ENCODE measurements around the gene EME1.

Gene EME1

DNA sequence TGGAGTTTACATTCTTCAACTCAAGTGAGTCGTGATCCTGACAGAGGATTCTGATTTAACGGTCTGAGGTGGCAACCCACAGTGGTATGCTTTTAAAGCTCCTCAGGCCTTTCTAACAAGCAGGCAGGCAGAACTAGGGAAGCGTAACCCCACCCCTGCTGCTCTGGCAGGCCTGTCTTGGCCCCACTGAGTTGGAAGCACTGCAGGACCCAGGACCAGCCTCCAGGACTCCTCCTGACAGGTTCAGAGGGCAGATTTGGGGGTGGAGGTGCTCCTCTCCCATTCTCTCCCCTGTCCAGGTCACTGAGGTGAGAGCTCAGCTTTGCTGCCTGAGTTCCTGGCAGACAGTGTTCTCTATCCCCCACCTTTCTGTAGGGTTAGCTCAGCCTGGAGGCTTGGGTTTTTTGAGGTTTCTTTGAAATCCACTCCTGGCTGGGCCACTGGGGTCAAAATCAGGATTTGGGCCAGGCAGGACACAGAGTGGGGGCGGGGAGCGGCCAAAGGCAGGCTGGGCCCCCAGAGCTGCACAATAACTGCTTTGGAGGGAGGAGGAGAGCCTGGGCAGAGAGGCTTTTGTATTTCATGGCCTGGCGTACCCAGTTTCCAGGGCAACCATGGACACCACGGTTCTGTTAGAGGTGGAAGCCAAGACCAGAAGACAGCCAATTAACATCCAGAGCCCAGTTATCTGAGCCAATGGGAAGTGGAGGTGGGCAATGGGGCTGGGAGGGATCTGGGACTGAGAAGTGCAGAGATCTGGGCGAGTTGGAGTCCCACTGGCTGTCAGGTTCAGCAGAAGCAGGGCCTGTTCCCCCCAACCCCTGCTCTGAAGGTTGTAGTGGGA, 9.6 kb upstream of the EME1 start:
- no peak for DNase-seq (ENCODE audit: low read depth in 2 of 2)

DNA sequence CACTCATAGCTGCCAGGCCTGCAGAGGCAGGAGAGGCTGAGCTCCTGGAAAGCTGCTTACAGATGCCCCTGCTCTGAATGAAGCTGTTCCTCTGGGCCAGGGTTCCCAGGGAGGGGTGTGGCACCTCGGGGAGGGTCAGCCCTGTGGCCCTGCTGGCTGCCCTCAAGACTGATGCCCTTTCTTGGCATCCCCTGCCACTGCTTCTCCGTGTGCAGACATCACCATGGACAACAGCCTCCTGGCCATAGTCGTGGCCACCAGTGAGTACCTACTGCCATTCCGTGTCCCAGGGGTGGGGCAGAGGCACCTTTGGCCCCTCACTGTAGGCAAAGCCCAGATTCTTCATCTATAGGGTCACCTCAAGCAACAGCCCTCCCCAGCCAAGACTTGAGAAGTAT, 9.0 kb upstream of the EME1 start:
- no peak for DNase-seq (ENCODE audit: low read depth in 2 of 2)

DNA sequence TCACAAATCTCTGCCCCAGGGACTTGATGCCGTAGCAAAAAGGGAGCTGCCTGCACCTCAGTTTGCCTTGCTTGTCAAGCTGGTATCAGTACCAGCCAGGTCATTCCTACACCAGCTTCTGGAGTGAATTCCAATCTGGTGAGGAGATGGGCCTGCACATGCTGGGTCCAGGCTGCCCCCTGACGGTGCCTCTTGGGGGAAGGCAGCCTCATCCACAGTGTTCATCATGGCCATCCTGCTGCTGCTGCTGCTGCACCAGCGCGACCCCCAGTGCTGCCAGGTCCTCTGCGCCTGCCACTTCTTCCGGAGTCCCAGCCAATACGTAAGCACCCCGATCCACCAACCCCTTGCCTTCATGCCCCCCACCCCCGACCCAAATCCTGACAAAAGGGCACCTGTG, 8.3 kb upstream of the EME1 start:
- DNase-seq (ENCODE audit: low read depth in 2 of 2): no peak

DNA sequence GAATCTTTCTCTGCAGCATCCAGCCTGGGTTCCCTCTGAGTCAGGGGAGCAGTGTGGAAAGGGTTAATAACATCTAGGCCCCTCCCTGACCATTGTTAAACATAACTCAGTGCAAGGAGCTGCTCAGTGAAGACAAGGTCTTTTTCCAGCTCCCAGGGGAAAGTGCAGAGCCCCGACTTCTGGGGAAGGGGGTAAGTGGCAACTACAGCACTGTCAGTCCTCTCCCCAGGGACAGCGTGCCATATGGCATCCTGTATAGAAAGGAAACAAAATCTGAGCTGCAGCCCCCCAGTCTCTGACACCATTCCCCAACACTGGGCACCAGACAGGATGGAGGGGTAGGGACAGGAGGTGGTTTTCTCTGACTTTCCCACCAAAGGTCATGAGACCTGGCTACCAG, 7.9 kb upstream of the EME1 start:
- no peak for DNase-seq (ENCODE audit: low read depth in 2 of 2)

DNA sequence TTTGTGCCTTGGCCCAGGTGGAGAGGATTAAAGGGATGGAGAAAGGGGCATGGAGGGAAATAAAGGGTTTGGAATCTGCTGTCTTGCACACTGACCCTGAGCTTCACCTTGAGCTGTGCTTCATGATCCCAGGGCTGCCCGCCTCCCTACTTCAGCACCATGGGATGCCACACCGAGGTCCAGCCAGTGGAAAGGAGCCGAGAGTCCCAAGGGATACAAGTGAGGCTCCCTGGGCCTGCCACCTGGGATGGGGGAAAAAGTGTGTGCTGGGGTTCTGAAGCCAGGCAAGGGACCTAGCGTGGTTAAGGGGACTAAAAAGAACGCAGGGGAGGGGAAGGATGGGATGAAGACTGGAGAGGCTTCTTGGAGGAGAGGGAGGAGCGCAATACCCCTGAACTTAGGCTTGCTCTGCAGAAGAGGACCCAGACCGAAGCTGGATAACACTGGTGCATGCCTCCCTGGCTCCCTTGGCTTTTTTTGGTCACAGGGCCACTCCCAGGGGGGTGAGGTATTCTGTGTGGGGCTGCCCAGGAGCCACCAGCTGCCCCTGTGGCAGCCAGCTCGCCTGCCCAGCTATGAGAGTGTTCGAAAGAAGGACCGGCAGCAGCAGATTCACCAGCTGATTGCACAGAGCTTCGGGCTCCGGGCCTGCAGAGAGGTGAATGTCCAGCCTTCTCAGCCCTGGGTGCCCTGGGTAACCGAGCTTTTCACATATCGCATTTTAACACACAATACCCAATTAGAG, 7.2 kb upstream of the EME1 start:
- no peak for DNase-seq (ENCODE audit: low read depth in 2 of 2)

DNA sequence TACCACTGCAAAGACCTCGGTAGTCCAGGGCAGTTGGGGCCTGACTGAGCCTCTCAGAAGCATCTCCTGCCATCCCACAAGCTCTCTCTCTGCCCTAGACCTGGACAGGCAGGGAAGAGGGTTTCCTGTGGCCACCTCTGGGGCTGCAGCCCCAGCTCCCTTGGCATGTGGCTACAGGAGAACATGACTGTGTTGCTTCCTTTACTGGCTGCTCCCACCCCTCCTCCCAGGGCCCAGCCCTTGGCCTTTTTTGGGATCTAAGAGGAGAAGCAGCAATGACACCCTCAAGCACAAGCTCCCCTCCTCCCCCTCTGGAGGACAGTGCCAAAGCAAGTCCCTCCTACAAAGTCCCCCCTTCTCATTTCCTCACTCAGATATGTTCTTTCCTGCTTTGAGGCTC, 5.6 kb upstream of the EME1 start:
- no peak for DNase-seq (ENCODE audit: low read depth in 2 of 2)

DNA sequence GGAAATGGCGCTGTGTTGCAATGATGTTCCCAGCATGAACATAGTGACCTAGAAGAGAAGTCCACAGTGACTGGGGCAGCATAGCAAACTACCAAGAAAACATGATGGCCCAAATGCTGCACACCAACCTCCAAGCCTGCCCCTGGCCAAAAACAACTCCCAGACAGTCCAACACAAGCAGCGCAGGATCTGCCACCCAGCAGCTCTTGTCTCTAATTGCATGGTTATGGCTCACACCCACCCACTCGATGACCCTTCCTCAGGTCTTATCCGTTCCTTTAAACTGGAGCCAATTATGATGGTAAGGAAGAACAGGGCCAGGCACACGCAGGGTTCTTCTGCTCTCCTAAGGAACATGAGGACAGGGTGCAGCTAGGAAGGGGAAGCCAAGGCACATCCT, 3.0 kb upstream of the EME1 start:
- DNase-seq (ENCODE audit: low read depth in 2 of 2): no peak

DNA sequence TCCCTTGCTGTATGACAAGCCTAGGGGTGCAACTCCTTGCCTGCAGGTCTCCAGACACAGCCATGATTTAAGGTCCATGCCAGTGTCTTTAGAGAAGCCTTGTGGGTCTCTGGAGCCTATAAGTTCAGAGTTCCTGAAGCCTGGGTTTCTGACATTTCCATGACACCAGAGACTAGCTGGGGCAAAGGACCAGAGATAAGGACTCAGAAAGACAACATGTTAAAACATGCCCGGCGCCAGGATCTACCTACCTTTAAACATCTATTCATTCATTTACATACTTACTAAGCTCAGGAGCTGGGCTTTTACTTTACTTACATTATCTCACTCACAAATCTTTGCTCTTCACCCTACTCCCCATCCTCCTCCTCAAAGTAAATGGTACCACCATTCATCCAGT, 1.5 kb upstream of the EME1 start:
- DNase-seq (ENCODE audit: low read depth in 2 of 2): no peak

DNA sequence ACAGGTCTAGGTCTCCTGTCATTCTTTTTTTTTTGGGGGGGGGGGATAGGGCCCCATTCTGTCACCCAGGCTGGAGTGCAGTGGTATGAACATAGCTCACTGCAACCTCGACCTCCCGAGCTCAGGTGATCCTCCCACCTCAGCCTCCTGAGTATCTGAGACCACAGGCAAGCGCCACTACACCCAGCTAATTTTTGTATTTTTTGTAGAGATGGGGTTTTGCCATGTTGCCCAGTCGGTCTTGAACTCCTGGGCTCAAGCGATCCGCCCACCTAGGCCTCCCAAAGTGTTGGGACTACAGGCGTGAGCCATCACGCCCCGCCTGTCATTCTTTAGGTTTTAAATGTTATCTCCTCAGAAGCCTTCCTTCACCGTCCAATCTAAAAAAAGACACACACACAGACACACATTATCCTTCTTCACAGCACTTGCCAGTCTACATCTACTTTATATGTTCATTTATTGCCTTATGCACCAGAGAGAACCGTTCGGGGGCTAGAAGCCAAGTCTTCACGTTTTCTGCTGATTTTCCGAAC, 739 bp upstream of the EME1 start:
- DNase-seq (ENCODE audit: low read depth in 2 of 2): no peak

DNA sequence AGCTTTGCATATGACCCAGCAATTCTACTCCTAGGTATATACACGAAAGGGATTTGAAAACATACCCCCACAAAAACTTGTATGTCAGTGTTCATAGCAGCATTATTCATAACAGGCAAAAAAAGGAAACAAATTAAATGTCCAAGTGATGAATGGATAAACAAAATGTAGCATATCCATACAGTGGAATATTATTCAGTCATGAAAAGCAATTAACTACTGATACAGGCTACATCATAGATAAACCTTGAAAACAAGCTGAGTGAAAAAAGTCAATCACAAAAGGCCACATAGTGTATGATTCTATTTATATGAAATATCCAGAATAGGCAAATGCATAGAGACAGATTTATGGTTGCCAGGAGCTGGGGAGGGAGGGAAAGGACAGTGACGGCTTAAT, 676 bp downstream of the EME1 start:
- DNase-seq (ENCODE audit: low read depth in 2 of 2): no peak

DNA sequence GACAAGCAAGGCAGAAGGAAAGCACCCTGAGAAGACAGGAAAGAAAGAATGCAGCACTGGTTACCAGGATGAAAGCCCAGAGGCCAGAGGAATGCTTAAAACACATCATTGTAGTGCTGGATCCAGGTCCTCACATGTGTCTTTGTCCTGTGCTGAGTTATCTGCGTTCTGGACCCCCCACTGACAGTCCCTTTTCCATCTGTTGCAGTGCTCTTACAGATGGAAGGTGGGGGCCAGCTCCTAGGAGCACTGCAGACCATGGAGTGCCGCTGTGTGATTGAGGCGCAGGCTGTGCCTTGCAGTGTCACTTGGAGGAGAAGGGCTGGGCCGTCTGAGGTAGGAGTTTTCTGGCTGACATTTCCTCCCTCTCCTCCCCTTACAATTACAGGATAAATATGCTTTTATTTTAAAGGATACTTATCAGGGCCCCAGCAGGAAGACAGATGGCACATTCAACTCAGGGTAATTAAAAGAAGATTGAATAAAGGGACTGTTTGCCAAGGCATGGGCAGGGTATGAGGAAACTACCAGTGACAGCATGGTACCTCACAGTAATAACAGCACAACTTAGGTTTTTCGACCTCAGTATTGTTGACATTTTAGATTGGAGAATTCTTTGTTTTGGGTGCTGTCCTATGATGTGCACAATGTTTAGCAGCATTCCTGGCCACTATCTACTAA, 3.0 kb downstream of the EME1 start:
- no peak for DNase-seq (ENCODE audit: low read depth in 2 of 2)

DNA sequence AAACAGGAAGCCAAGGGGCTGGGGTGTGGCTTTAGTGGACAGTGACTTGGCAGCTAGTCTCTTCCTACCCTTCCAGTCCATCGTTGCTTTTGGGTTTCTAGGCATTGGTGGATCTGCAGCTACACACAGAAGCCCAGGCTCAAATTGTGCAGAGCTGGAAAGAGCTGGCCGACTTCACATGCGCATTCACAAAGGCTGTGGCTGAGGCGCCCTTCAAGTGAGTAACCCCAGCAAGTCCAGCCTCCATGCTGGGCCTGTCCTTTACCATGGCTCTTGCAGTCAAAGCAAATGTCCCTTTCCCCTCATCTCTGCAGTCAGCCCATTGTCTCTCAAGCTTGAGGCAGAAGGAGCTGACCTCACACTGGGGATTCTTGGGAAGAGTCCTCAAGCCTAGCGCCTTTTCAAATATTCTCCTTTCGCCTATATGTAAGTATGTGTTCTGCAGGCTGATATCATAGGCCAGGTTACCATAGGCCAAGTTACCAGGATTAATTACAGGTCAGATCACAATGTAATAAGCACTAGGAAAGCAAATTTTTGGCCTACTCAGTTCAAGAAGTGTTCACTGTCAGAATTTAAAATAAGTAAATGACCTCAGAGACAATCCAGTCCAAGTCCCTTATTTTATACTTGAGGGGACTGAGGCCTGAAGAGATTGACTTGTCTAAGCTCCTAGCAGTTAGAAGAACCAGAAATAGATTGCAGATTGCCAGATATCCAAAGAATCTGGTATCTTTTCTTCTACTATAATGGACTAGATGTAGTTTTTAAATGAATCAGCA, 6.5 kb downstream of the EME1 start:
- no peak for DNase-seq (ENCODE audit: low read depth in 2 of 2)

DNA sequence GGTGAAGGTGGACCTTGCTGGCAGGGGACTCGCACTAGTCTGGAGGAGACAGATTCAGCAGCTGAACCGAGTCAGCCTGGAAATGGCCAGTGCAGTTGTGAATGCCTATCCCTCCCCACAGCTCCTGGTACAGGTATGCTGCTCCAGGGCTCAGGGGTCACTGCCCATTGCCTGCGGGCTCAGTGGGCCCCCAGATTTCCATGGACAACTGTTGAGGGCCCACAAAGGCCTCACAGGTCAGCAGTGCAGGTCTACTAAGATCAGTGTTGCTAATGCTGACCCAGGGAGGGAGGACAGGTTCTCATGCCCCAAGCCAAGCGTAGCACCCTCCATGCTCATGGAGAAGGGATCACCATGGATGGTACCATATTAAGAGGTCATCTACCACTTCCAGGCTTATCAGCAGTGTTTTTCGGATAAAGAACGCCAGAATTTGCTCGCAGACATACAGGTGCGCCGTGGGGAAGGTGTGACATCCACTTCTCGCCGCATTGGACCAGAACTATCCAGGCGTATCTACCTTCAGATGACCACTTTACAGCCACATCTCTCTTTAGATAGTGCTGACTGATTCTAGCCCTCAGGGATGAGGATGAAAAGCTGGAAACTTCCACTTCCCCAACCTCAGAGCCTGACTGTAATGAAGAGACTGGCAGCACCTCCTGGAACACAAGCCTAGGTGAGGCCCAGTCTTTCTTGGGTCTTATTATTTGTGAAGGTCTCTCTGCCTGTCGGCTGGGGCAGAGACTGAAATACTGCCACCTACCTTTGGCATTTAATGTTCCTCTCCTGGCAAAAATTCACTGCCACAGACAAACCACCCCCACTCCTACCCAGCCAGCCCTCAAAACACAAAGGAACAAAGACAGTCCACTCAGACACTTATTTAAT, 7.6 kb downstream of the EME1 start:
- DNase-seq (ENCODE audit: low read depth in 2 of 2): no peak

DNA sequence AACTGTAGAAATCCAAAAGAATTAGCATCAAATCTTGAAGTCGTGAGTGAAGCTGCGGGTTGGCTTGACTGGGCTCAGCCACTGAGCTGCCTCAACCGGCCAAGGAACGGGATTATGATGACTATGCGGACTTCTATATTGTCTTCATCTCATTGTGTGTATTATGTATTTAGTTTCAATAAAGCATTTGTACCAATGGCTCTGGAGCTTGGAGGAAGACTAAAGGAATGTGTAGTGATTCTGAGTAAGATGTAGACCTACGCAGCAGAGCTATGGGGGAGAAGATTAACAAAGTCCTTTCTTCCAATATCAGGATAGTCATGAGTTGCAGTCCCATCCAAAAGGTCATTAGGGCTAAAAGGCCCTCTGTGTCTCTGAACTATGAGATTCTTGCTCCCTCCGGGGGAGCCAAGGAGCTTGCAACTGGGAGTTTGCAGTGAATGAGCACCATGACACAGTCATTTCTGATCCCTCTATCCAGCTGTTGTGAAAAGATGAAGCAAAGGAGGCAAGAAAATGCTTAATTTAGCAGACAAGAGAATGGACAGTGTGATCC, 8.3 kb downstream of the EME1 start:
- no peak for DNase-seq (ENCODE audit: low read depth in 2 of 2)

DNA sequence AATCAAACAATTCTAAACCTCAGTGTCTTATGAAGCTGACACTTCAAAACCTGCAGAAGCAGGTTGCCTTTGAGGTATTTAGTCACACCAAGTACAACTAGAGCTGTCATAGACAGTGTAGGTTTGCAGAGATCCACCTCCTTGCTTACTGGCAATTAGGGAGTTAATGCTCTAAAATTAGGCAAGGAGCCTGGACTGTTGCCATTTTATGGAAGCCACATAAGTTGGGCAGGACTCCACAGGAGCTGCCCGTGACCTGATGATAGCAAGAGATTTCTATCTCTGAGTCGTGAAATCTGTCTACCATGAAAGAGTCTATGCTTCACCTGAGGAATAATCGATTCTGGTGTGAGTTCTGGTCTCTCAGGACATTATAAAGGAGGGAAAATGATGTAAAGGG, 8.9 kb downstream of the EME1 start:
- DNase-seq (ENCODE audit: low read depth in 2 of 2): no peak

DNA sequence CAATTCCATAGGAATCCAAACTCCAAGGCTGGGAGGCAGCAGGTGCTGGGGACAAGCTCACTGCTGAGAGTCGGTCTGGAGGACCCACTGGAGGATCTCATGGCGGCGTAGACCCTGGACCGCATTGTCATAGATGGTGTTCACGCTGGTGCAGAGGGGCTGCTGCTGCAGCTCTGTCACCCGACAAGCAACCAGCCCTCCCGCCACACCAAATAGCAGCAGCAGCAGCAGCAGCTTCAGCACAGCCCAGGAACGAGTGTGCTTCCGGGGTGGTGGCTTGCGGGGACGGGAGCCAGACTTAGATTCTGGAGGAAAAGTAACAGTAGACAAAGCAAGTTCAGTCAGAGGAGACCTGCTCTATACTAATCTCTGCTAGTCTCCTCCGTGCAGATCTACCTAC, 9.9 kb downstream of the EME1 start:
- DNase-seq (ENCODE audit: low read depth in 2 of 2): no peak

DNA sequence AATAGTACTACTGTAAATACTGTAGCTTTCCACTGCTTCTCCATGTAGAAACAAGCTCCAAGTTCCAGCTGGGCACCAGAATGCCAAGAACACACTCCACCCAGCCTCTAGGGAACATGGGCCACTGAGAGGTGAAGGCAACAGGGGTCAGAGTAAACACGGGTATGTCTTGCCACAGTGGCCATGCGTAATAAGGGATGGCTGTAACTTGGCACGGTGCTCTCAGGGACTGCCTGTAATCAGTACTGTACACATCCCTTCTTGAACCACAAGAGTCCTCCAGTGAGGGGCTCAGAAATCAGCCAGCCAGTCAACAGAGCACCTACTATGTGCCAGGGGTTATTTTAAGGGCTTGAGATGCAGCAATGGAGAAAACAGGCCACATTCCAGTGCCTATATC, 13.5 kb downstream of the EME1 start:
- no peak for DNase-seq (ENCODE audit: low read depth in 2 of 2)

DNA sequence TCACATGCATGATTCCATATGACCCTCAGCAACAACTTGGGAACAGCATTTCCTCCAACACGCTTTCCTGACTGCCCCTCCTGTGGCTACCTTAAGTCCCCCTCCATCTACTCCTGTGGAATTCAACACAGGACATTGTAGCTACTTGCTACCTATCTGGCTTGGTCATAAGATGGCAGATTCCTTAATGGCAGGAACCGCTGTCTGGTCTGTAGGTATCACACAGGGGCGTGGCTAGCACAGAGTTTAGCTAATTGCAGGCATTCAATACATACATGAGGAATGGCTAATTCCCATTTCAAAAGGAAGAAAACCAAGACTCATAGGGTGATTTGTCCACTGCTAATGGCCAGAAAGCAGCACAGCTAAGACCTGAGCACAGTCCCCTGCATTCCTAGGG, 15.7 kb downstream of the EME1 start:
- DNase-seq (ENCODE audit: low read depth in 2 of 2): no peak

DNA sequence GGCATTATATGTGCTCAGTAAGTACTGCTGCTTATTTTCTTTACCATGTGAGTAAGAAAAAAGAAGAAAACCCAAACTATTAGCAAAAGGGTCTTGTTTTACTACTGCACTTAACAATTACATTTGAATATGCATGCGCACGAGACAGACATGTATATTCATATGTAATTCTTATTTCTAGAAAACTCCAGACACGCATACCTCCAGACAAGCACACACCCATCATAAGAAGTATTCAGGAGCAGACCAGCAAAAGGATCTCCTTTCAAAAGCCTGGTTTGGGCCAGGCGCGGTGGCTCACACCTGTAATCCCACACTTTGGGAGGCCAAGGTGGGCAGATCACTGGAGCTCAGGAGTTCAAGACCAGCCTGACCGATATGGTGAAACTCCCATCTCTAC, 16.5 kb downstream of the EME1 start:
- no peak for DNase-seq (ENCODE audit: low read depth in 2 of 2)

DNA sequence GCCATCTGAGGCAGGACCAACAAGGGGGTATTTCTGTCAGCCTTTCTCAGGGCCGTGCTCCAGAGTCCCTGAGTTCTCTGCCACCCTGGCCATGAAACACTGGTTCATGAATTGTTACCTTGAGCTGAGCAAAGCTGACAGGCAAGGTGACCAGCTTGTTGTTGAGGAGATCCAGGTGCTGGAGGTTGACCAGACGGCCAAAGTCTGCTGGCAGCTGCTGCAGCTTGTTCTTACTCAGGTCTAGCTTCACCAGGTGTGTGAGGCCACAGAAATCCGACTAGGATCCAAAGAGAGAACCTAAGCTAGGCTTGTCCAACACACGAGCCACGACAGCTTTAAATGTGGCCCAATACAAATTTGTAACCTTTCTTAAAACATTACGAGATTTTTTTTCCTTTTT, 19.6 kb downstream of the EME1 start:
- DNase-seq (ENCODE audit: low read depth in 2 of 2): no peak

DNA sequence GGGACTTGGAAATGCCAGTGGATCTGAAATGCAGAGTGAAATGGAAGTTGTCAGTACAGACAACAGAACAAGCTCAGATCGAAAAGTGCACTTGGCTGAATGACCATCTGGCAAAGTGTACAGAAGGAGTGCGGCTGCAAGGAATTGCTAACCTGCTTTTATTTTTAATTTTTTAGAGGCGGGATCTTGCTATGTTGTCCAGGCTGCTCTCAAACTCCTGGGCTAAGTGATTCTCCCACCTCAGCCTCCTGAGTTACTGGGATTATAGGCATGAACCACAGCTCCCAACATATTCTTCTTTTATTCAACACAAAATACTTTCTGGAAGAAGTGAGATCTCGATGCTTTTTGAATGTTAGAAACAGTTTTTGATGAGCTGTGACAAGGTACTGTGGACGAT, 20.7 kb downstream of the EME1 start:
- no peak for DNase-seq (ENCODE audit: low read depth in 2 of 2)

Data from fibroblast of skin of left quadriceps (primary cell).